H9 (cell line): ENCODE results near the gene EIF4A3. TPM values are rescaled to one million over a fixed set of nuclear protein-coding genes. Genes with fewer than 3 reads are reported as not detected.
A peak's percentile ranks its signal among the peaks of the same experiment; 100 is the strongest.

Source experiments
- DNase-seq: peaks from one replicate; pipeline ENCODE4 v3.0.0-alpha.2; 2017
- H2AFZ ChIP-seq: one replicate; pipeline ENCODE4 v1.6.1; 2013; ENCODE audit warnings: mild to moderate bottlenecking, low read length, control low read depth, moderate library complexity
- H2AK5ac ChIP-seq: 2 replicates; pipeline ENCODE4 v1.6.1; 2013; ENCODE audit warnings: low read length, control low read depth, mixed read lengths; ENCODE audit not compliant: insufficient read length
- H2BK120ac ChIP-seq: one replicate; pipeline ENCODE4 v1.6.1; 2013; ENCODE audit warnings: low read depth, mild to moderate bottlenecking, low read length, control low read depth, inconsistent platforms; ENCODE audit not compliant: poor library complexity, severe bottlenecking
- H2BK12ac ChIP-seq: 2 replicates; pipeline ENCODE4 v1.6.1; 2013; ENCODE audit warnings: low read length, control low read depth, mixed read lengths, low read depth; ENCODE audit not compliant: insufficient read length
- H2BK15ac ChIP-seq: 2 replicates; pipeline ENCODE4 v1.6.1; 2013; ENCODE audit warnings: low read depth, low read length, control low read depth
- H2BK20ac ChIP-seq: one replicate; pipeline ENCODE4 v1.6.1; 2013; ENCODE audit warnings: low read depth, mild to moderate bottlenecking, low read length, control low read depth, inconsistent platforms; ENCODE audit not compliant: poor library complexity, severe bottlenecking
- H2BK5ac ChIP-seq: 2 replicates; pipeline ENCODE4 v1.6.1; 2013; ENCODE audit warnings: low read length, control low read depth, mixed read lengths; ENCODE audit not compliant: insufficient read length
- H3K14ac ChIP-seq: 2 replicates; pipeline ENCODE4 v1.6.1; 2013; ENCODE audit warnings: low read length, control low read depth; ENCODE audit not compliant: insufficient read depth
- H3K18ac ChIP-seq: 2 replicates; pipeline ENCODE4 v1.6.1; 2013; ENCODE audit warnings: low read depth, mild to moderate bottlenecking, mixed read lengths, low read length, control low read depth; ENCODE audit not compliant: insufficient read length
- H3K23ac ChIP-seq: 2 replicates; pipeline ENCODE4 v1.6.1; 2013; ENCODE audit warnings: low read length, control low read depth, mixed read lengths, low read depth; ENCODE audit not compliant: insufficient read length
- H3K23me2 ChIP-seq: 2 replicates; pipeline ENCODE4 v1.6.1; 2013; ENCODE audit warnings: low read depth, mild to moderate bottlenecking, mixed read lengths, low read length, control low read depth; ENCODE audit not compliant: insufficient read length, poor library complexity, severe bottlenecking
- H3K27ac ChIP-seq: 2 replicates; pipeline ENCODE4 v1.5.1; 2013; ENCODE audit warnings: low read length, control low read depth, mixed read lengths, low read depth; ENCODE audit not compliant: insufficient read length
- H3K27me3 ChIP-seq: 2 replicates; pipeline ENCODE4 v1.6.1; 2013; ENCODE audit warnings: low read length, control low read depth, inconsistent platforms; ENCODE audit not compliant: insufficient read depth
- H3K4ac ChIP-seq: 2 replicates; pipeline ENCODE4 v1.6.1; 2013; ENCODE audit warnings: low read depth, mild to moderate bottlenecking, control low read depth, inconsistent platforms, low read length, moderate library complexity
- H3K4me1 ChIP-seq: 2 replicates; pipeline ENCODE4 v1.6.1; 2013; ENCODE audit warnings: low read length, control low read depth, inconsistent platforms; ENCODE audit not compliant: insufficient read depth
- H3K4me2 ChIP-seq: 2 replicates; pipeline ENCODE4 v1.6.1; 2013; ENCODE audit warnings: low read length, control low read depth, mixed read lengths; ENCODE audit not compliant: insufficient read length, insufficient read depth
- H3K56ac ChIP-seq: 2 replicates; pipeline ENCODE4 v1.6.1; 2013; ENCODE audit warnings: low read depth, mild to moderate bottlenecking, mixed read lengths, low read length, control low read depth; ENCODE audit not compliant: insufficient read length
- H3K79me1 ChIP-seq: 2 replicates; pipeline ENCODE4 v1.6.1; 2013; ENCODE audit warnings: low read depth, mild to moderate bottlenecking, moderate library complexity, low read length, control low read depth, inconsistent platforms; ENCODE audit not compliant: insufficient read depth, poor library complexity, severe bottlenecking
- H3K79me2 ChIP-seq: 2 replicates; pipeline ENCODE4 v1.6.1; 2013; ENCODE audit warnings: low read length, control low read depth, inconsistent platforms; ENCODE audit not compliant: insufficient read depth
- H3K9ac ChIP-seq: 2 replicates; pipeline ENCODE4 v1.6.1; 2013; ENCODE audit warnings: low read length, control low read depth, mixed read lengths; ENCODE audit not compliant: insufficient read length; ENCODE audit errors: extremely low read depth
- H3K9me3 ChIP-seq: one replicate; pipeline ENCODE4 v1.6.1; 2013; ENCODE audit warnings: low read depth, low read length, inconsistent platforms; ENCODE audit not compliant: control insufficient read depth
- H3T11ph ChIP-seq: one replicate; pipeline ENCODE4 v1.6.1; 2013; ENCODE audit warnings: mild to moderate bottlenecking, low read length, control low read depth, inconsistent platforms
- H4K20me1 ChIP-seq: one replicate; pipeline ENCODE4 v1.6.1; 2013; ENCODE audit not compliant: control insufficient read depth, insufficient read length, insufficient read depth
- H4K5ac ChIP-seq: 2 replicates; pipeline ENCODE4 v1.6.1; 2013; ENCODE audit warnings: low read depth, mild to moderate bottlenecking, mixed read lengths, low read length, control low read depth; ENCODE audit not compliant: insufficient read length
- H4K8ac ChIP-seq: replicated peaks from 2 replicates; pipeline ENCODE4 v1.6.1; 2013; ENCODE audit warnings: low read length, control low read depth, mixed read lengths, low read depth; ENCODE audit not compliant: insufficient read length
- H4K91ac ChIP-seq: 2 replicates; pipeline ENCODE4 v1.6.1; 2013; ENCODE audit warnings: low read depth, mild to moderate bottlenecking, moderate library complexity, mixed read lengths, low read length, control low read depth; ENCODE audit not compliant: insufficient read length
- H3K27ac Mint-ChIP-seq, 3 experiments: 2 replicates in 2 of 3; 3 replicates in 1 of 3; pipeline ENCODE4 v1.8.0; 2020 to 2021; ENCODE audit warnings: mixed read lengths in 3 of 3, mild to moderate bottlenecking in 1 of 3, moderate library complexity in 1 of 3
- H3K27me3 Mint-ChIP-seq: 2 replicates; pipeline ENCODE4 v1.8.0; 2021; ENCODE audit warnings: low read depth, mild to moderate bottlenecking, moderate library complexity, mixed read lengths
- H3K36me3 Mint-ChIP-seq, 3 experiments: 2 replicates in 2 of 3; 3 replicates in 1 of 3; pipeline ENCODE4 v1.8.0; 2020 to 2021; ENCODE audit warnings: low read depth in 3 of 3, mixed read lengths in 3 of 3; ENCODE audit not compliant: insufficient read depth in 1 of 3
- H3K4me1 Mint-ChIP-seq, 2 experiments: 2 replicates each; pipeline ENCODE4 v1.8.0; 2020; ENCODE audit warnings: mixed read lengths in 2 of 2
- H3K4me3 Mint-ChIP-seq, 2 experiments: 2 replicates in 1 of 2; 3 replicates in 1 of 2; pipeline ENCODE4 v1.8.0; 2020 to 2021; ENCODE audit warnings: mild to moderate bottlenecking in 2 of 2, mixed read lengths in 2 of 2, moderate library complexity in 1 of 2
- H3K9me3 Mint-ChIP-seq, 2 experiments: 2 replicates in 1 of 2; 3 replicates in 1 of 2; pipeline ENCODE4 v1.8.0; 2020; ENCODE audit warnings: mild to moderate bottlenecking in 2 of 2, mixed read lengths in 2 of 2, moderate library complexity in 1 of 2
- CTCF ChIP-seq: fragments of 200-600 bp; sonication (generic); conservative IDR thresholded peaks from 3 replicates; pipeline ENCODE4 v1.8.0; 2021; ENCODE audit warnings: antibody characterized with exemption, mild to moderate bottlenecking
- WGBS: extraction: QIAGEN DNeasy Blood & Tissue Kit; methylation state at CpG from one replicate; pipeline ENCODE4 v1.1.7; 2013; ENCODE audit warnings: missing lambda C conversion rate, low lambda C conversion rate, mixed read lengths; ENCODE audit not compliant: insufficient read length; ENCODE audit errors: extremely low coverage; 5-methylcytosine and 5-hydroxymethylcytosine counted together
- total RNA-seq: library from RNA; stranded (reverse); gene quantifications from 2 replicates; pipeline ENCODE4 v1.2.1, GENCODE V29; 2021

EIF4A3 gene
- total RNA-seq, 1 experiment from 2014 or later = 162 TPM

- H3K4me1 ChIP-seq = peaks cover 5% of the 10 kb centered on the region; the same call in 1 of the 2 replicates
- no peaks in the 10 kb centered on the region for H3K79me2 ChIP-seq
- no peak overlapping the region for H4K8ac ChIP-seq
- no peaks in the 10 kb centered on the region for H3K9me3 ChIP-seq
- no peak overlapping the region for H3T11ph ChIP-seq
- no peaks in the 10 kb centered on the region for H3K23me2 ChIP-seq
- no peak overlapping the region for H3K56ac ChIP-seq
- no peaks in the 10 kb centered on the region; a peak in 1 of 5 replicates for H3K9me3 Mint-ChIP-seq
- no peak overlapping the region for H2BK5ac ChIP-seq
- H3K4ac ChIP-seq = no peak overlapping the region
- no peak overlapping the region for H2AFZ ChIP-seq
- no peak overlapping the region for H4K91ac ChIP-seq
- H2AK5ac ChIP-seq = no peak overlapping the region
- no peak for TF ChIP-seq CTCF
- H2BK12ac ChIP-seq = no peak overlapping the region
- no peaks in the 10 kb centered on the region for H3K36me3 Mint-ChIP-seq
- no peak overlapping the region for H2BK120ac ChIP-seq
- no peak overlapping the region for H3K23ac ChIP-seq
- H2BK20ac ChIP-seq = no peak overlapping the region
- no peaks in the 10 kb centered on the region for H4K20me1 ChIP-seq
- H3K9ac ChIP-seq = no peak overlapping the region
- H3K79me1 ChIP-seq = no peaks in the 10 kb centered on the region
- WGBS = no CpG with 5 or more reads among the region's 11 CpGs
- H2BK15ac ChIP-seq = no peak overlapping the region
- peaks cover 28 to 40% of the 10 kb centered on the region in 2 experiments for H3K4me1 Mint-ChIP-seq
- peaks cover 23% of the 10 kb centered on the region for H3K27me3 Mint-ChIP-seq
- no peak overlapping the region for H3K4me2 ChIP-seq
- no peak for DNase-seq
- H3K18ac ChIP-seq = no peak overlapping the region
- 0 out of 7 replicates have a peak overlapping the region, but pooled peaks of 1 of the 3 experiments have one; percentile 1 for H3K27ac Mint-ChIP-seq
- H4K5ac ChIP-seq = no peak overlapping the region
- no peaks in the 10 kb centered on the region; the same call in 1 of the 2 replicates for H3K27me3 ChIP-seq
- no peak overlapping the region for H3K27ac ChIP-seq
- H3K14ac ChIP-seq = no peak overlapping the region
- no peak overlapping the region for H3K4me3 Mint-ChIP-seq
These were observed 17.3 kb upstream of the EIF4A3 start for GRCh38 chr17:80164185-80164584.
